ENCODE data around the gene STX8.
"Not testable (repeated sequence)": the region's sequence is repeated elsewhere in the genome, so short reads cannot be mapped to it uniquely, and the experiment has no call there.

STX8 gene

GRCh38 chr17:9261081-9262012, 314.3 kb downstream of the STX8 start:
- no peak for DNase-seq (ENCODE audit: low read depth in 2 of 2)

- DNase-seq (ENCODE audit: low read depth in 2 of 2) = no peak
Measured at GRCh38 chr17:9259419-9259818, 316.2 kb downstream of the STX8 start.

- no peak for DNase-seq (ENCODE audit: low read depth in 2 of 2)
Measured at GRCh38 chr17:9258115-9259015, 317.3 kb downstream of the STX8 start.

- DNase-seq (ENCODE audit: low read depth in 2 of 2) = not testable (repeated sequence)
Measured at GRCh38 chr17:9257630-9257965, 318.0 kb downstream of the STX8 start.

- no peak for DNase-seq (ENCODE audit: low read depth in 2 of 2)
Measured at GRCh38 chr17:9256751-9257629, 318.6 kb downstream of the STX8 start.

- DNase-seq (ENCODE audit: low read depth in 2 of 2) = no peak
Measured at GRCh38 chr17:9256361-9256750, 319.3 kb downstream of the STX8 start.

GRCh38 chr17:9255833-9256232, 319.8 kb downstream of the STX8 start:
- no peak for DNase-seq (ENCODE audit: low read depth in 2 of 2)

GRCh38 chr17:9254841-9255240, 320.8 kb downstream of the STX8 start:
- DNase-seq (ENCODE audit: low read depth in 2 of 2) = no peak

GRCh38 chr17:9253308-9253707, 322.3 kb downstream of the STX8 start:
- DNase-seq (ENCODE audit: low read depth in 2 of 2) = no peak

GRCh38 chr17:9251273-9251672, 324.3 kb downstream of the STX8 start:
- DNase-seq (ENCODE audit: low read depth in 2 of 2) = no peak

GRCh38 chr17:9249245-9249953, 326.2 kb downstream of the STX8 start:
- DNase-seq (ENCODE audit: low read depth in 2 of 2) = no peak

GRCh38 chr17:9247401-9247938, 328.1 kb downstream of the STX8 start:
- DNase-seq (ENCODE audit: low read depth in 2 of 2) = no peak

- no peak for DNase-seq (ENCODE audit: low read depth in 2 of 2)
Measured at GRCh38 chr17:9244066-9245052, 331.3 kb downstream of the STX8 start.

- no peak for DNase-seq (ENCODE audit: low read depth in 2 of 2)
Measured at GRCh38 chr17:9242983-9243382, 332.6 kb downstream of the STX8 start.

- DNase-seq (ENCODE audit: low read depth in 2 of 2) = no peak
Measured at GRCh38 chr17:9242497-9242881, 333.1 kb downstream of the STX8 start.

GRCh38 chr17:9241774-9242496, 333.7 kb downstream of the STX8 start:
- DNase-seq (ENCODE audit: low read depth in 2 of 2) = no peak

- no peak for DNase-seq (ENCODE audit: low read depth in 2 of 2)
Measured at GRCh38 chr17:9241371-9241712, 334.3 kb downstream of the STX8 start.

- no peak for DNase-seq (ENCODE audit: low read depth in 2 of 2)
Measured at GRCh38 chr17:9240659-9241370, 334.8 kb downstream of the STX8 start.

Measured in stimulated activated CD8-positive, alpha-beta memory T cell treated with anti-CD3 and anti-CD28 coated beads, Interleukin-15, amount 100 ng/mL, for 4 hours (primary cell).